GM12878 (cell line): Measurements from ENCODE around the gene SLC2A4.

Experiments used
- ATF7 ChIP-seq: fragments of 450-650 bp; IDR thresholded peaks from 2 replicates; pipeline ENCODE4 v1.6.1; 2016; ENCODE audit warnings: low read depth, mild to moderate bottlenecking
- BMI1 ChIP-seq: fragments of 450-650 bp; IDR thresholded peaks from 2 replicates; pipeline ENCODE4 v1.6.1; 2016; ENCODE audit warnings: mild to moderate bottlenecking, moderate library complexity, borderline replicate concordance
- CBX3 ChIP-seq: fragments of 200-600 bp; sonication (generic); IDR thresholded peaks from 2 replicates; pipeline ENCODE4 v1.6.1; 2016; ENCODE audit warnings: low read depth, borderline replicate concordance
- MTA3 ChIP-seq: IDR thresholded peaks from 2 replicates; pipeline ENCODE4 v1.6.1; 2012; ENCODE audit warnings: low read length, inconsistent platforms, borderline replicate concordance
- MXI1 ChIP-seq: fragments of 150-350 bp; IDR thresholded peaks from 2 replicates; pipeline ENCODE4 v1.6.1; 2011; ENCODE audit warnings: low read depth, mild to moderate bottlenecking, inconsistent platforms, low read length, improper control_type of control experiment
- NFIC ChIP-seq: IDR thresholded peaks from 2 replicates; pipeline ENCODE4 v1.6.1; 2012; ENCODE audit warnings: low read depth, mild to moderate bottlenecking, inconsistent platforms, low read length, moderate library complexity
- PAX8 ChIP-seq: fragments of 450-650 bp; IDR thresholded peaks from 2 replicates; pipeline ENCODE4 v1.6.1; 2017; ENCODE audit warnings: mild to moderate bottlenecking, moderate library complexity
- POLR2A ChIP-seq: IDR thresholded peaks from 2 replicates; pipeline ENCODE4 v1.6.1; 2011; ENCODE audit warnings: low read depth, mild to moderate bottlenecking, low read length
- POLR2AphosphoS5 ChIP-seq: IDR thresholded peaks from 2 replicates; pipeline ENCODE4 v1.6.1; 2011; ENCODE audit warnings: mild to moderate bottlenecking, low read length, inconsistent platforms
- RAD51 ChIP-seq: fragments of 450-650 bp; IDR thresholded peaks from 2 replicates; pipeline ENCODE4 v1.6.1; 2016; ENCODE audit warnings: moderate library complexity, mild to moderate bottlenecking, inconsistent platforms
- TCF3 ChIP-seq: IDR thresholded peaks from 2 replicates; pipeline ENCODE4 v1.6.1; 2012; ENCODE audit warnings: low read depth, mild to moderate bottlenecking, low read length, borderline replicate concordance; ENCODE audit not compliant: insufficient read depth
- ZNF384 ChIP-seq: IDR thresholded peaks from 2 replicates; pipeline ENCODE4 v1.6.1; 2012; ENCODE audit warnings: low read depth, mild to moderate bottlenecking, low read length, improper control_type of control experiment, borderline replicate concordance
- TF ChIP-seq, protein P1 (sequence below): IDR thresholded peaks from 2 replicates; pipeline ENCODE4 v1.6.1; 2012; ENCODE audit warnings: low read depth, low read length, improper control_type of control experiment
- TF ChIP-seq, protein P2 (sequence below), 3 experiments: IDR thresholded peaks in 2 of 3; conservative IDR thresholded peaks in 1 of 3; 2 replicates each; pipeline ENCODE4 v1.5.1; 2011; ENCODE audit warnings: low read depth in 3 of 3, low read length in 3 of 3, mild to moderate bottlenecking in 3 of 3, control low read depth in 2 of 3, moderate library complexity in 2 of 3, inconsistent platforms in 1 of 3, mixed read lengths in 1 of 3; ENCODE audit not compliant: control insufficient read depth in 2 of 3, insufficient read depth in 1 of 3; ENCODE audit errors: extremely low read depth in 1 of 3

DNA sequence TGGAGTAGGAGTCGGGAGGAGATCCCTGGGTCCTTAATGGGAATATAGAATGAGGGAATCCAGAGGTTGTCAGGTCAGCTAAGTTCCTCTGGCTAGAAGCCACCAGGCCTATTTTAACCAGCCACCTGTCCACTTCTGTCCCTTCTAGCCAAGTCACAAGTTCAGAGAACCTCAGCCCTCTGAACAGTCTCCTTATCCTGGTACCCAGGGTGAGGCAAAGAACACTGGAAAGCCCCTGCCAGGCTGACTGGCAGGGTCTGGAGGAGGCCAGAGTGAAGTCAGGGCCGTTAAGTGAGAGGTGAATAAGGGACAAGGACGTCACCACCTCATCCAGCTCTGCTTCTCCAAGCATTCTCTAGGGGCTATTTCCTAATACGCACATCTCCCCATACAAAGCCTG lies 32.7 kb upstream of the SLC2A4 start:
- TF ChIP-seq ZNF384, result no peak
- TF ChIP-seq PAX8, result no peak
- TF ChIP-seq, protein P1, sequence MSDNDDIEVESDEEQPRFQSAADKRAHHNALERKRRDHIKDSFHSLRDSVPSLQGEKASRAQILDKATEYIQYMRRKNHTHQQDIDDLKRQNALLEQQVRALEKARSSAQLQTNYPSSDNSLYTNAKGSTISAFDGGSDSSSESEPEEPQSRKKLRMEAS, result no peak
- no peak for TF ChIP-seq BMI1
- TF ChIP-seq CBX3, result no peak
- TF ChIP-seq POLR2A, result no peak
- TF ChIP-seq MTA3, result no peak
- no peak for TF ChIP-seq ATF7
- TF ChIP-seq POLR2AphosphoS5, result no peak
- no peak for TF ChIP-seq RAD51
- TF ChIP-seq NFIC, result no peak
- TF ChIP-seq, protein P2, sequence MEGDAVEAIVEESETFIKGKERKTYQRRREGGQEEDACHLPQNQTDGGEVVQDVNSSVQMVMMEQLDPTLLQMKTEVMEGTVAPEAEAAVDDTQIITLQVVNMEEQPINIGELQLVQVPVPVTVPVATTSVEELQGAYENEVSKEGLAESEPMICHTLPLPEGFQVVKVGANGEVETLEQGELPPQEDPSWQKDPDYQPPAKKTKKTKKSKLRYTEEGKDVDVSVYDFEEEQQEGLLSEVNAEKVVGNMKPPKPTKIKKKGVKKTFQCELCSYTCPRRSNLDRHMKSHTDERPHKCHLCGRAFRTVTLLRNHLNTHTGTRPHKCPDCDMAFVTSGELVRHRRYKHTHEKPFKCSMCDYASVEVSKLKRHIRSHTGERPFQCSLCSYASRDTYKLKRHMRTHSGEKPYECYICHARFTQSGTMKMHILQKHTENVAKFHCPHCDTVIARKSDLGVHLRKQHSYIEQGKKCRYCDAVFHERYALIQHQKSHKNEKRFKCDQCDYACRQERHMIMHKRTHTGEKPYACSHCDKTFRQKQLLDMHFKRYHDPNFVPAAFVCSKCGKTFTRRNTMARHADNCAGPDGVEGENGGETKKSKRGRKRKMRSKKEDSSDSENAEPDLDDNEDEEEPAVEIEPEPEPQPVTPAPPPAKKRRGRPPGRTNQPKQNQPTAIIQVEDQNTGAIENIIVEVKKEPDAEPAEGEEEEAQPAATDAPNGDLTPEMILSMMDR (IDR thresholded peaks at IDR 0.05 in 2 of 3, conservative IDR thresholded peaks at IDR 0.05 in 1 of 3; ENCODE audit: control insufficient read depth in 2 of 3, extremely low read depth in 1 of 3, insufficient read depth in 1 of 3, low read depth in 3 of 3, low read length in 3 of 3), result no peak
- no peak for TF ChIP-seq MXI1
- no peak for TF ChIP-seq TCF3
